OCI-LY7 (cell line): ENCODE measurements around the gene ZNF143. TPM values are rescaled to one million over a fixed set of nuclear protein-coding genes. Genes with fewer than 3 reads are reported as not detected.

Experiments
- BruUV-seq: library from RNA; stranded (reverse); fragments of 400-500 nt; replicated peaks from 2 replicates; lab custom pipeline; 2021; lab: Mats Ljungman, UMichigan
- CTCF ChIA-PET: fragments of 300-600 bp; sonication (Branson Sonifier 250); formaldehyde crosslinking; loops from one replicate; lab custom pipeline; 2022; ENCODE audit warnings: antibody characterized with exemption; ENCODE audit not compliant: unreplicated experiment; lab: Charles Lee
- POLR2A ChIA-PET: fragments of 300-600 bp; sonication (Branson Sonifier 250); formaldehyde crosslinking; loops from one replicate; lab custom pipeline; 2022; ENCODE audit warnings: antibody characterized with exemption; lab: Charles Lee
- DNase-seq: peaks from one replicate; pipeline ENCODE4 v3.0.0-alpha.2; 2015; ENCODE audit warnings: low spot score
- H2AFZ ChIP-seq: fragments of 200-600 bp; sonication (generic), shearing (Covaris generic); 2 replicates; pipeline ENCODE4 v1.6.1; 2014; ENCODE audit warnings: mild to moderate bottlenecking, antibody characterized with exemption, low read length, moderate library complexity
- H3K27ac ChIP-seq: fragments of 200-600 bp; sonication (generic); 2 replicates; pipeline ENCODE4 v1.5.1; 2014; ENCODE audit warnings: mixed run types, low read depth, mild to moderate bottlenecking, moderate library complexity, low read length, inconsistent platforms; ENCODE audit not compliant: poor library complexity, severe bottlenecking
- H3K36me3 ChIP-seq: fragments of 200-600 bp; sonication (generic); 2 replicates; pipeline ENCODE4 v1.6.1; 2014; ENCODE audit warnings: mild to moderate bottlenecking, antibody characterized with exemption, low read length, moderate library complexity, mixed read lengths; ENCODE audit not compliant: insufficient read depth
- H3K4me1 ChIP-seq: fragments of 200-600 bp; sonication (generic); 2 replicates; pipeline ENCODE4 v1.5.1; 2014; ENCODE audit warnings: mild to moderate bottlenecking, low read length; ENCODE audit not compliant: insufficient read depth, poor library complexity, severe bottlenecking
- H3K4me2 ChIP-seq: fragments of 200-600 bp; sonication (generic); 2 replicates; pipeline ENCODE4 v1.6.1; 2014; ENCODE audit warnings: mild to moderate bottlenecking, low read length
- H3K4me3 ChIP-seq: fragments of 200-600 bp; sonication (generic); 2 replicates; pipeline ENCODE4 v1.5.1; 2014; ENCODE audit warnings: mild to moderate bottlenecking, low read depth, low read length; ENCODE audit not compliant: poor library complexity, severe bottlenecking
- H3K79me2 ChIP-seq: fragments of 200-600 bp; sonication (generic); 2 replicates; pipeline ENCODE4 v1.6.1; 2016; ENCODE audit warnings: low read depth, mild to moderate bottlenecking, low read length, moderate library complexity, mixed read lengths; ENCODE audit not compliant: insufficient read depth
- H3K9me2 ChIP-seq: fragments of 200-600 bp; sonication (generic); 2 replicates; pipeline ENCODE4 v1.6.1; 2016; ENCODE audit warnings: mild to moderate bottlenecking, low read length, mixed read lengths; ENCODE audit not compliant: insufficient read depth
- H3K9me3 ChIP-seq: fragments of 200-600 bp; sonication (generic); 2 replicates; pipeline ENCODE4 v1.6.1; 2014; ENCODE audit warnings: mild to moderate bottlenecking, mixed run types, low read length, mixed read lengths
- H4K20me1 ChIP-seq: fragments of 200-600 bp; sonication (generic); 2 replicates; pipeline ENCODE4 v1.6.1; 2014; ENCODE audit warnings: mild to moderate bottlenecking, antibody characterized with exemption, low read length, moderate library complexity, mixed read lengths; ENCODE audit not compliant: insufficient read depth
- CTCF ChIP-seq: fragments of 200-600 bp; sonication (generic); conservative IDR thresholded peaks from 2 replicates; pipeline ENCODE4 v1.5.1; 2014; ENCODE audit warnings: mild to moderate bottlenecking, antibody characterized with exemption, low read length, moderate library complexity, mixed read lengths
- EZH2phosphoT487 ChIP-seq: fragments of 200-600 bp; sonication (generic); IDR thresholded peaks from 2 replicates; pipeline ENCODE4 v1.6.1; 2018; ENCODE audit warnings: low read depth, borderline replicate concordance, mild to moderate bottlenecking, mixed run types, antibody characterized with exemption, low read length, moderate library complexity, mixed read lengths
- intact Hi-C: fragments of 100-400 bp; cut with micrococcal nuclease; formaldehyde crosslinking; loops from one replicate; pipeline ENCODE4 v1.10.0; 2022; ENCODE audit not compliant: unreplicated experiment
- total RNA-seq, 2 experiments: library from RNA; depleted of rRNA in 1 of 2; stranded (reverse); fragments of >200 nt in 1 of 2; shearing (Covaris generic) in 1 of 2; gene quantifications; 2 replicates each; pipeline ENCODE4 v1.2.3, GENCODE V29; 2014 to 2022

The ZNF143 gene
- total RNA-seq, 2 experiments from 2014 or later = 25.0 to 28.4 TPM

GRCh38 chr11:9573052-9573774 lies 112.4 kb downstream of the ZNF143 start, which contains the start of gene WEE1:
TSS of gene WEE1 (plus strand) at chr11:9573670. CDS start at chr11:9573934, 264 bp downstream.
- no TSS peak for BruUV-seq
- Histone ChIP-seq H3K79me2 (peaks cover 53% of the 10 kb centered on the region), H2AFZ (peak within 1 kb of the TSS; percentile 4; the same call in 1 of the 2 replicates), H3K36me3 (peaks cover 42% of the 10 kb centered on the region), H3K4me3 (peak within 1 kb of the TSS; percentile 99), H3K4me1 (peaks cover 54% of the 10 kb centered on the region), H3K4me2 (peak within 1 kb of the TSS; percentile 88), H3K9me3 (no peaks in the 10 kb centered on the region), H3K9me2 (no peaks in the 10 kb centered on the region), H4K20me1 (peaks cover 36% of the 10 kb centered on the region), H3K27ac (peak within 1 kb of the TSS; percentile 78)
- peak; percentile 99 for DNase-seq
- CTCF ChIA-PET = interaction anchor here (0.6 to 2.6 kb wide), 4 partner anchors 21 to 277 kb away, joined by 3 to 10 read pairs (median 6); no protein-coding TSS in a partner anchor
- intact Hi-C loops = loop anchor here (1.0 to 5.0 kb wide), 5 partner anchors 36 to 172 kb away; partner anchors contain the start of genes SWAP70 and ZNF143
- POLR2A ChIA-PET = interaction anchor here (0.6 to 15.1 kb wide), 12 partner anchors 11 to 737 kb away, joined by 3 to 509 read pairs (median 4); no protein-coding TSS in a partner anchor
- TF ChIP-seq CTCF = no peak
- no peak for TF ChIP-seq EZH2phosphoT487

- Histone ChIP-seq H2AFZ (no peak overlapping the region), H4K20me1 (peaks cover 39% of the 10 kb centered on the region), H3K9me3 (no peaks in the 10 kb centered on the region), H3K4me3 (peak overlapping the region; percentile 99), H3K79me2 (peaks cover 61% of the 10 kb centered on the region), H3K36me3 (peaks cover 48% of the 10 kb centered on the region), H3K4me1 (peaks cover 52% of the 10 kb centered on the region), H3K4me2 (peak overlapping the region; percentile 88), H3K9me2 (no peaks in the 10 kb centered on the region), H3K27ac (peak overlapping the region; percentile 78)
- TF ChIP-seq CTCF = no peak
- no peak for TF ChIP-seq EZH2phosphoT487
- POLR2A ChIA-PET = interaction anchor here (0.6 to 15.1 kb wide), 10 partner anchors 19 to 736 kb away, joined by 3 to 509 read pairs (median 4); no protein-coding TSS in a partner anchor
- no TSS peak for BruUV-seq
- peak; percentile 48 for DNase-seq
- intact Hi-C loops = loop anchor here (1.0 to 5.0 kb wide), 5 partner anchors 37 to 171 kb away; partner anchors contain the start of genes SWAP70 and ZNF143
- CTCF ChIA-PET = interaction anchor here (0.6 to 2.6 kb wide), 4 partner anchors 21 to 37 kb away, joined by 3 to 10 read pairs (median 6); no protein-coding TSS in a partner anchor
Observed at GRCh38 chr11:9573775-9574621, 113.2 kb downstream of the ZNF143 start.
